Ishikawa (cell line): ENCODE data around the gene POLN.
A peak's percentile ranks its signal among the peaks of the same experiment; 100 is the strongest.

ENCODE experiments used
- CEBPB ChIP-seq: IDR thresholded peaks from 2 replicates; pipeline ENCODE4 v1.6.1; 2012
- CREB1 ChIP-seq: IDR thresholded peaks from 2 replicates; pipeline ENCODE4 v1.6.1; 2012; ENCODE audit warnings: low read depth
- EGR1 ChIP-seq: IDR thresholded peaks from 2 replicates; pipeline ENCODE4 v1.6.1; 2012
- EP300 ChIP-seq: IDR thresholded peaks from 2 replicates; pipeline ENCODE4 v1.6.1; 2012; ENCODE audit warnings: borderline replicate concordance
- FOXM1 ChIP-seq: IDR thresholded peaks from 2 replicates; pipeline ENCODE4 v1.6.1; 2012; ENCODE audit warnings: low read depth, borderline replicate concordance
- NFIC ChIP-seq: IDR thresholded peaks from 2 replicates; pipeline ENCODE4 v1.6.1; 2012
- RAD21 ChIP-seq: IDR thresholded peaks from 2 replicates; pipeline ENCODE4 v1.6.1; 2012; ENCODE audit warnings: low read depth
- REST ChIP-seq: IDR thresholded peaks from 2 replicates; pipeline ENCODE4 v1.6.1; 2012; ENCODE audit warnings: low read depth, mild to moderate bottlenecking
- TAF1 ChIP-seq: IDR thresholded peaks from 2 replicates; pipeline ENCODE4 v1.6.1; 2012; ENCODE audit warnings: low read depth, mild to moderate bottlenecking
- TCF12 ChIP-seq: IDR thresholded peaks from 2 replicates; pipeline ENCODE4 v1.6.1; 2012; ENCODE audit warnings: low read depth
- TEAD4 ChIP-seq: IDR thresholded peaks from 2 replicates; pipeline ENCODE4 v1.6.1; 2012
- YY1 ChIP-seq: IDR thresholded peaks from 2 replicates; pipeline ENCODE4 v1.6.1; 2012; ENCODE audit warnings: low read depth
- ZBTB7A ChIP-seq: IDR thresholded peaks from 2 replicates; pipeline ENCODE4 v1.6.1; 2012; ENCODE audit warnings: low read depth
- TF ChIP-seq, protein P1 (sequence below): IDR thresholded peaks from 2 replicates; pipeline ENCODE4 v1.6.1; 2012
- TF ChIP-seq, protein P2 (sequence below): IDR thresholded peaks from 2 replicates; pipeline ENCODE4 v1.6.1; 2012

The POLN gene

DNA sequence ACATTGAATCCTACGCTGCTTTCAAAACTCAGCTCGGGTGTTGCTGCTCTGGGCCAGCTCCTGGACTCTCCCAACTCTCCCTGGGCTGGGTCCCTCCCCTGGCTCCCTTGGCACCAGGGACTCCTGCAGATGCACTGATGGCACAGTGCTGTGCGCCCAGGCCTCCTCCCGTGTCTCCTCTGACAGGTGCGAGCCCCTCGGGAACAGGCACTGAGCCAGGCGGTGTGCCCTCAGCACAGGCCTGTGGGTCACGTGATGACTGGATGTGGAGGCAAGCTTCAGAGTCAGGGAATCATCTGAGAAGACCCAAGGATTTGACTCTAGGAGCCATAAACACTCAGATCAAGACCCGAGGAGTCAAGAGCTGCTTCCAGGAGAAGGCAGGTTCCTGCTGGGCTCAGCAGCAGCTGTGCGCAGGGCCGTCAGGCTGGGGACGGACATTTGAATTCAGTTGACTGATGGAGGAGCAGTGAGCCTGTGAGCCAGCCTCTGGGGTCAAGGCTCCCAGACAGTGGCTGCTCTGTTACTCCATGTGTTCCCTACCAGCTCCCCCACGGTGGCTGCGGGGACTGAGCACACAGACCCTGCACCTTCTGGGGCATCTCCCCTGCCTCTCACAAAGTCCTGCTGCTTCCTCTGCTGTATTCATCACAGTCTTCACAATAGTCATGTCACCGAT is 149.8 kb downstream of the POLN start:
- TF ChIP-seq CREB1 (no peak), FOXM1 (no peak), TCF12 (no peak), EP300 (no peak), ZBTB7A (no peak), YY1 (no peak), NFIC (no peak), TEAD4 (no peak), RAD21 (no peak), EGR1 (no peak), REST (no peak), CEBPB (no peak), TAF1 (no peak)
- TF ChIP-seq, protein P1, sequence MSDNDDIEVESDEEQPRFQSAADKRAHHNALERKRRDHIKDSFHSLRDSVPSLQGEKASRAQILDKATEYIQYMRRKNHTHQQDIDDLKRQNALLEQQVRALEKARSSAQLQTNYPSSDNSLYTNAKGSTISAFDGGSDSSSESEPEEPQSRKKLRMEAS: no peak
- TF ChIP-seq, protein P2, sequence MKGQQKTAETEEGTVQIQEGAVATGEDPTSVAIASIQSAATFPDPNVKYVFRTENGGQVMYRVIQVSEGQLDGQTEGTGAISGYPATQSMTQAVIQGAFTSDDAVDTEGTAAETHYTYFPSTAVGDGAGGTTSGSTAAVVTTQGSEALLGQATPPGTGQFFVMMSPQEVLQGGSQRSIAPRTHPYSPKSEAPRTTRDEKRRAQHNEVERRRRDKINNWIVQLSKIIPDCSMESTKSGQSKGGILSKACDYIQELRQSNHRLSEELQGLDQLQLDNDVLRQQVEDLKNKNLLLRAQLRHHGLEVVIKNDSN: no peak

GRCh38 chr4:2090642-2091041 is 151.3 kb downstream of the POLN start:
- TF ChIP-seq REST: no peak

- TF ChIP-seq CREB1 (no peak), REST (no peak), NFIC (no peak), TCF12 (no peak), EGR1 (no peak), ZBTB7A (no peak), CEBPB (no peak), YY1 (no peak), FOXM1 (no peak), EP300 (no peak), TEAD4 (no peak), TAF1 (no peak), RAD21 (no peak)
- TF ChIP-seq, protein P2: no peak
- TF ChIP-seq, protein P1: no peak
Measured at GRCh38 chr4:2089222-2089621, 152.7 kb downstream of the POLN start.

DNA sequence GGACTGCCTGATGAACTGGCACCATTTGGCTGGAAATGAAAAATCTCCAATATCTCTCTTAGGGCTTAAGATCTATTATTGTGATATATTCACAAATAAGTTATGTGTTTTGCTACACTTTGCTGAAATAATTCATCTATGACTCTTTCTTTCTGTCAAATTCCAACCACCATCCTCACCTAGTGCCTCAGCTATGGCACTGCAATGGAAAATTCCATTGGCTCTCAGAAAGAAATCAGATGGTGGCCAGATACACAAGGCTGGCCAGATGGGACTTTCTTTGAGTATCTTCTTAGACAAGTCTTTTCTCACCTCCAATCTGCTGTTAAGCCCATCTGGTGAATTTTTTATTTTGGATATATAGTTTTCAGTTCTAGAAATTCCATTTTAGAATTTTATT is 154.8 kb downstream of the POLN start:
- TF ChIP-seq RAD21 (peak; percentile 45), YY1 (no peak)

GRCh38 chr4:2085496-2085901 is 156.4 kb downstream of the POLN start:
- no peak for TF ChIP-seq TEAD4
- no peak for TF ChIP-seq TCF12
- TF ChIP-seq EP300: no peak
